ENCODE data around the gene SAP30. TPM values are rescaled to one million over a fixed set of nuclear protein-coding genes. Genes with fewer than 3 reads are reported as not detected.
A peak's percentile ranks its signal among the peaks of the same experiment; 100 is the strongest.

SAP30 gene
- polyA plus RNA-seq, 1 donor, result 7.8 TPM

- DNase-seq (ENCODE audit: low read depth), result no peak
Measured at GRCh38 chr4:173367285-173367684, 3.5 kb upstream of the SAP30 start.

DNA sequence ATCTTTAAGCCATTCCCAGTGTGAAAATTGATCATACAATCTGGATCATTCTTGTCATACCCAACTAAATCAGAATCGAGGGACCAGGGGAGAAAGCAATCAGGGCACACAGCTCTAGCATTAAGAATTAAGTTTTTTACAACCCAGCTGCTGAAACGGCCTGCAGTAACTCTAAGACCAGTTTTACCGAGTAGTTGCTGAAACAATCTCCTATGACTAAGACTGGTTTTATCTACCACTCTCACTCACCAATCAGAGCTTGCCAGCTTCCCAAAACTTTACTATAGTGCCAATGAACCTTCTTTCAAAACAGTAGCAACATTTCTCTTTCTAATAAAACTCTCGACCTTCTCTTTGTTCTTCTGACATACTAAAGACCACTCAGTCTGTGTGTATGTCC, 2.8 kb upstream of the SAP30 start:
- DNase-seq (ENCODE audit: low read depth), result no peak

GRCh38 chr4:173370130-173370476, 651 bp upstream of the SAP30 start:
- no peak for DNase-seq (ENCODE audit: low read depth)

DNA sequence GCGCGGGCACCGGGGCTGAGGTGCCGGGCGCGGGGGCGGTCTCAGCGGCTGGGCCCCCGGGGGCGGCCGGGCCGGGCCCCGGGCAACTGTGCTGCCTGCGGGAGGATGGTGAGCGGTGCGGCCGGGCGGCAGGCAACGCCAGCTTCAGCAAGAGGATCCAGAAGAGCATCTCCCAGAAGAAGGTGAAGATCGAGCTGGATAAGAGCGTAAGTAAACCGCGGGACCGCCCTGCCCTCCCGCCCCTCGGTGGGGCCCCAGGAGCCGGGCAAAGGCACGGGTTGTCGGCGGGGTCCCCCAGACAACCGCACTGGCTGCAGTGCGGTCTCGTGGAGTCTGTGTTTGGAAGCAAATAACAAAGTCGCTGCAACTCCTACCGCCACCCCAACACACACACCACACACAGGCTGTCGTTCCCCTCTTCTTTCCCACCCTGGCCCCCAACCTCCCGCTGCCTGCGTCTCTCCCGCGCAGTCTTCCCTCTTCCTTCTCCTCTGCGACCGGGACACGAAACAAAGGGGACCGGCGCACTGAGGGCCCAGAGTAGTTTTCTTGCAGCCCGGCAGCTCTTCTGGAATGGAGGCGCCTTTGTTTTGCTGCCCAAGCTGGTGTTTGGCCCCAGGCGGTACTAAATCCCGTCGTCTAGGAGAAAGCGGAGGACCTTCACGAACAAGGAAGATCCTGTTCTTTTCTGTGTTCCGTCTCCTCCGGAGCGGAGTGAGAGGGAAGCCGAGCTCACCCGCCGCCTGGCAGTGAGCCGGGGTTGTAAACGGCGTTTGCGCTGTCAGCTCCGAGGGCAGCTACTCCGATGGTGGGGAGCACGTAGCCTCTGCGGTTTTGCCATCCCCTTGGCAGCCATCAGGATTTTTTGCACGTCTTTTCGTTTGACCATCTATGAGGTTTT, 788 bp downstream of the SAP30 start:
- no peak for DNase-seq (ENCODE audit: low read depth)

- no peak for DNase-seq (ENCODE audit: low read depth)
Measured at GRCh38 chr4:173374588-173374987, 3.8 kb downstream of the SAP30 start.

GRCh38 chr4:173379929-173380328, 9.2 kb downstream of the SAP30 start:
- no peak for DNase-seq (ENCODE audit: low read depth)

DNA sequence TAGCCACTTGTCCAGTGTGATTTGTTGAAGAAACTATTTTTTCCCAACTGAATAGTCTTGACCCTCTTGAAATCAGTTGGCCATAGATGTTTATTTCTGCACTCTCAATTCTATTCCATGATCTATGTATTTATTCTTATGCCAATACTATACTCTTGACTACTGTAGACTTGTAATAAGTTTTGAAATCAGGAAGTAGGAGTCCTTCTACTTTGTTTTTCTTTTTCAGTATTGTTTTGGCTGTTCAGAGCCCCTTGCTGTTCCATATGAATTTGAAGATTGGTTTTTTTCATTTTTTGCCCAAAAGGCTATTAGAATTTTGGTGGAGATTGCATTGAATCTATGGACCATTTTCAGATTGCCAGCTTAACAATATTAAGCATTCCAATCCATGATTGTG, 10.2 kb downstream of the SAP30 start:
- DNase-seq (ENCODE audit: low read depth), result no peak

GRCh38 chr4:173381610-173382009, 10.9 kb downstream of the SAP30 start:
- DNase-seq (ENCODE audit: low read depth), result no peak

- DNase-seq (ENCODE audit: low read depth), result no peak
Measured at GRCh38 chr4:173382349-173382748, 11.6 kb downstream of the SAP30 start.

- DNase-seq (ENCODE audit: low read depth), result no peak
Measured at GRCh38 chr4:173386751-173387150, 16.0 kb downstream of the SAP30 start.

DNA sequence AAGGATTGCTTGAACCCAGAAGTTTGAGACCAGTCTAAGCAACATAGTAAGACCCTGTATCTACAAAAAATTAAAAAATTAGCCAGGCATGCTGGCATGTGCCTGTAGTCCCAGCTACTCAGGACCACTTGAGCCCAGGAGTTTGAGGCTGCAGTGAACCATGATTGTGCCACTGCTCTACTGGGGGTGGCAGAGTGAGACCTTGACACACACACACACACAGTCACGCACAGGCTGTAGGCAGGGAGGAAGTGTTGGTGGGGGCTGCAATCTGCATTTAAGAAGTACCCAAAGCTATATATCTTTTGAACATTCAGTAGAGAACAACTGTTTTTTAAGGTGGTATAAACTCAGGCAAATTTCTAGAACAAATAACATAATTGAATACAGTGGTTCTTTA, 20.9 kb downstream of the SAP30 start:
- DNase-seq (ENCODE audit: low read depth), result no peak

DNA sequence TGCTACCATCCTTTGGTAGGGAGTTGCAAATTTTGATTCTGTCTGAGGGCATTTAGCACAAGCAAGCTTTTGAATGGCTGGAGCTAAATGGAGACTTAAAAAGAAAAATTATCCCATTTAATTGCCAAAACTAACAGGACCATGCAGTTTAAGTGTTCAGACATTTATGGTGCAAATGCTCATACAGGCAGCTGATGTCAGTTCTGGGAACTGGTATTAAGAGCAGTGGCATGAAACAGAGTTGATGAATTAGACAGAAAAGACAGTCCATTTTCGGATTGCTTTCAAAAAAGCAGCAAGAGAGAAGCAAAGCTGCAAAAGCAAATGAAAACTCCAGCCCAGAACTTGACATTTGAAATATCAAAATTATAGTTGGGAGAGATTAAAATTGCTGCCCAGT, 26.9 kb downstream of the SAP30 start:
- DNase-seq (ENCODE audit: low read depth), result no peak

DNA sequence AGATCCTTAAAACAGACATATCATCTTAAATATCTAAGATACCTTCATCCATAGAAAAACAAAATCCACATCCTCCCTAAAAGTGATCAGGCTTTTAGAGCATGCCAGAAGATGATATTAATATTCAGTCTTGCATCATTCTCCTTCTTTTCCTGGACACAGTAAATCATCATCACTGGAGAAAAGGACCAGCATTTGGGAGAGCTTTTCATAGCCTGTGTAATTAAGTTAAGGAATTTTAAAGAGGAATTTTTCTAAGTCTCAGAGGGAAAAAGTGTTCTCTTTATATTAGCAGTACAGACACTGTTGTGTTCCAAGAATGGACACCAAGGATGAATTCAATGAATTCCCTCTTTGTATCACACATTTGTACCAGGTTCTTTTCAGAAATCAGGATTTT, 27.5 kb downstream of the SAP30 start:
- no peak for DNase-seq (ENCODE audit: low read depth)

DNA sequence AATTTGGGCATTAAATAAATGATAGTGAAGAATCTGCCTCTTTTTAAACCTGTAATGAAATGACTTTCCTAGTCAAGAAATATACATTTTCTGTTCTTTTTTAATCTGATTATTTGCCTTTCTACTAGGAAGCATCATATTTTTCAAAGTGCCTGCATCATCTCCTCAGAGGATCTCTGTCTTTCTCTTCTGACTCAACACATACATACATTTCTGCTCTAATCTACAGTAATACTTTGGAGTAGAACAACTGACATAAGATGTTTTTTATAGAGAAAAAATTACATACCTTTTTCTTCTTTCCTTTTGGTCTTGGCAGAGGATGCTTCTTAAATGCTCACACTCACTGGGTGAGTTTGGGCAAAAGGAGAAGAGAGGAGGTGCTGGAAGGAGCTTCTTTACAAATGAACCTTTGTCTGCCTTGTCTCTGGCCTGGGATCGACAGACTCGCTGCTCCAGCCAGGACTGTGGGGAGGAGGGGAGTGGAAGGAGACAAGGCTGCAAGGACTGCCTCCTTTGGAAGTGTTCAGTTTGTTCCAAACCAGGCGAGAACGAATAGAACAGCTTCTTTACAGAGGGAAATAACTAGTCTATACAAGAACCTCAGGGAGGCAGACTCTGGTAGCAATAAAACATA, 28.1 kb downstream of the SAP30 start, which contains the start of gene SCRG1:
SCRG1 (minus strand) TSS at position 338 of the 637 bp plus-strand sequence. CDS start 7,702 bp downstream, outside the sequence.
- DNase-seq (ENCODE audit: low read depth), result peak; percentile 66

GRCh38 chr4:173401063-173401462, 30.3 kb downstream of the SAP30 start:
- DNase-seq (ENCODE audit: low read depth), result no peak

DNA sequence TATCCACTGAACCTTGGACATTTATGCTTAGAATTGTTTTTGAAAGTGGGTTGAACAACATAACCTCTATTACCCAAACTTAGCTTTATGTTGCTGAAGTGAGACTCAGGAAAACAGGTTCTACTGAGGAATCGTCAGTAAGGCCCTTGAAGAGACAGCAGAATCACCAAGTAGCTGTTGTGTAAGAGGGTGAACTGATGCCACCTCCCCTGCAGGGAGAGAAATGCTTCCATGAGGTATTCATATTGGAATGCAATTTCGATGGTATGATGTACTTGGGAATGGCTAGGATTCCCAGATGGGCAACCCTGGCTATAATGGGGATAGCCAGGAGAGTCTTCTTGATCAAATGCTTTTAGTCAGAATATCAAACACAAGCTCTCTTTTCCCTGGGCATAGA, 32.3 kb downstream of the SAP30 start:
- no peak for DNase-seq (ENCODE audit: low read depth)

GRCh38 chr4:173404296-173404865, 33.6 kb downstream of the SAP30 start:
- no peak for DNase-seq (ENCODE audit: low read depth)

GRCh38 chr4:173405840-173406606, 35.3 kb downstream of the SAP30 start:
- DNase-seq (ENCODE audit: low read depth), result no peak

- no peak for DNase-seq (ENCODE audit: low read depth)
Measured at GRCh38 chr4:173410079-173410478, 39.3 kb downstream of the SAP30 start.

DNA sequence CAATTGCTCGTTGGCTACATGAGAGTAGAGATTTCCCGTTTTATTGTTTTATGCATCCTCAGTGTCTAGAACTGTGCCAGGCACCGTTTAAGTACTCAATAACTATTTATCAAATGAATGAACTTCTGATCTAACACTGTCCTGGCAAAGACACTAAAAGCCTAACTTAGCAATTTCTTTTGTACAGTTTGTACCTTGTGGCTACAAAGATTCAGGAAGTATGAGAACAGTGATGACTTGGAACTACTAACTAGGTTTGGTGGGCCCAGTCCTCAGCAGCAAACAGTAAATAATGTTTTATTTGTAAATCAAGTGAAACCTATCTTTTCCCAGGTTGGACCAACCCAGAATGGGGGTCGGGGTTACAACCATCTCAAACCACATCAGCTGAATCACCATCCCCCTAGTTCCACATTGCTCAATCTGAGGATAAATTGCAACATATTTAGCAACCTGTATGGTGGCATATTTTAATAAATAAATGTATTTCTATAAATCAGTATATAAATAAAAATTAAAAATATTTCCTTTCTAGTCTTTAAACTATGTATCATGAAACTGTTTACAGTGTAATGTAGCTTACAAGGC, 40.4 kb downstream of the SAP30 start:
- no peak for DNase-seq (ENCODE audit: low read depth)

DNA sequence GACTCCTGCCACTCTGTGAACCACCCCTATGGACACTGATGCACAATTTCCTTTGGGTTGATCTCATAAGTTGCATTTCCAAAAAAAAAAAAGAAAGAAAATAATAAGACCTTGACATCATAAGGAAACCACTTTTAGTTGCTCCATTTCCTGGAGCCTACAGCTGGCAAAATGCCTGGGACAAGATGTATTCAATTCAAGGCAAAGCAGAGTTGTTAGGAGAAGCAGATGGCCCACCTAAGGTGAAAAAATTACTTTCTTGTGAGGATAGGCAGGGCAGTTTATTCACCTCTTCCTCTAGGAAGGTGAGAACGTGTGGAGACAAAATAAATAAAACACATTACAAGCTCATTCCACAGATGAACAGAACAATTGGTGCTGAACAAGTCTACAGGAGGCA, 42.3 kb downstream of the SAP30 start:
- DNase-seq (ENCODE audit: low read depth), result no peak

DNA sequence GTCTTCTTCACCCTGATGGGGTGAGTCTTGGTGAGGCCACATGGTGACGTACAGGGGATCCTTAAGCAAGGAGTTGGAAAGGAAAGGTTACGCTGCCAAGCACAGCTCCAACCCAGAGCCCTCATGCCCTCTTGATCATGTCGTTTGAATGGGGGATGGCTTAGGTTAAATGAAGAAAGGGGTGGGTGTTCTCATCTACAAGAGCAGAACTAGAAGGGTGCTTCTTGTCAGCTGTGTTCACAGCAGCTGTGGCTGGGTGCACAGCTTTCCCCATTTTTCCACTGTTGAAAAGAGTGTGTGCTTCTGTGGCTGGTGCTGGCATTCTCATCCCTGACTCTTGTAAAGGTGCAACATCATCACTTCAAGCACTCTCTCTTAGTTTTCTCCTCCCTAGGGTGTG, 43.7 kb downstream of the SAP30 start:
- DNase-seq (ENCODE audit: low read depth), result no peak
